ENCODE results near the gene TNNT2.

DNA sequence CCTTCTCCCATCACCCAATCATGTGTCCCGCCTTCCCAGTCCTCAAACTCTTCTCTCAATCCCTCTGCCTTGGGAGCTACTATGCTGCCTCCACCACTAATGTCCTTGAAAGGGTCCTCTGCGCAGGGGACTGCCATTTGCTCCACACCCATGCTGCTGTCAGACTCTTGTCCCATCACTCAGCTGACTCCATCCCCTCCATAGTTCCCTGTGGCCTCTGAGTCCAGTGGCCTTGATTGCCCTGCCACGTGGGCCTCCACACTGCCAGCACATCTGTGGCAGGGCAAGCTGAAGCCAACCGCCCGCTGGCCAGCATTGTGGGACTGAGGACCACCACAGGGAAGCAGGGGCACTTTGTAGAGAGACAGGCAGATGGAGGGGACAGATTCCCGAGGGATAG lies 1.3 kb upstream of the TNNT2 start:
- TF ChIP-seq, protein P1, sequence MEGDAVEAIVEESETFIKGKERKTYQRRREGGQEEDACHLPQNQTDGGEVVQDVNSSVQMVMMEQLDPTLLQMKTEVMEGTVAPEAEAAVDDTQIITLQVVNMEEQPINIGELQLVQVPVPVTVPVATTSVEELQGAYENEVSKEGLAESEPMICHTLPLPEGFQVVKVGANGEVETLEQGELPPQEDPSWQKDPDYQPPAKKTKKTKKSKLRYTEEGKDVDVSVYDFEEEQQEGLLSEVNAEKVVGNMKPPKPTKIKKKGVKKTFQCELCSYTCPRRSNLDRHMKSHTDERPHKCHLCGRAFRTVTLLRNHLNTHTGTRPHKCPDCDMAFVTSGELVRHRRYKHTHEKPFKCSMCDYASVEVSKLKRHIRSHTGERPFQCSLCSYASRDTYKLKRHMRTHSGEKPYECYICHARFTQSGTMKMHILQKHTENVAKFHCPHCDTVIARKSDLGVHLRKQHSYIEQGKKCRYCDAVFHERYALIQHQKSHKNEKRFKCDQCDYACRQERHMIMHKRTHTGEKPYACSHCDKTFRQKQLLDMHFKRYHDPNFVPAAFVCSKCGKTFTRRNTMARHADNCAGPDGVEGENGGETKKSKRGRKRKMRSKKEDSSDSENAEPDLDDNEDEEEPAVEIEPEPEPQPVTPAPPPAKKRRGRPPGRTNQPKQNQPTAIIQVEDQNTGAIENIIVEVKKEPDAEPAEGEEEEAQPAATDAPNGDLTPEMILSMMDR (IDR thresholded peaks at IDR 0.05), result no peak
- TF ChIP-seq EZH2 (IDR thresholded peaks at IDR 0.05), result no peak

Measured in neural progenitor cell (in vitro differentiated cells).